GM21825 (cell line): Measurements from ENCODE around the gene FOXC2.

Experiments used
- ATAC-seq: cut with Tn5 transposase; IDR thresholded peaks from one replicate; pipeline ENCODE4 v1.9.1; 2021; ENCODE audit warnings: mild to moderate bottlenecking, moderate library complexity; ENCODE audit not compliant: unreplicated experiment

Gene FOXC2

DNA sequence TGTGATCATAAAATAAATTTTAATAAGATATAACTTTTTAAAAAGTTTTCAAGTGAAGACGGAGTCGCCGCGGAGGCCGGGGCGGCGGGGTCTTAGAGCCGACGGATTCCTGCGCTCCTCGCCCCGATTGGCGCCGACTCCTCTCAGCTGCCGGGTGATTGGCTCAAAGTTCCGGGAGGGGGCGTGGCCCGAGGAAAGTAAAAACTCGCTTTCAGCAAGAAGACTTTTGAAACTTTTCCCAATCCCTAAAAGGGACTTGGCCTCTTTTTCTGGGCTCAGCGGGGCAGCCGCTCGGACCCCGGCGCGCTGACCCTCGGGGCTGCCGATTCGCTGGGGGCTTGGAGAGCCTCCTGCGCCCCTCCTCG, at the start of gene FOXC2:
TSS of gene FOXC2 (plus strand) at position 229 of the 365 bp plus-strand sequence. CDS start 507 bp downstream, outside the sequence.
- ATAC-seq, result no peak

DNA sequence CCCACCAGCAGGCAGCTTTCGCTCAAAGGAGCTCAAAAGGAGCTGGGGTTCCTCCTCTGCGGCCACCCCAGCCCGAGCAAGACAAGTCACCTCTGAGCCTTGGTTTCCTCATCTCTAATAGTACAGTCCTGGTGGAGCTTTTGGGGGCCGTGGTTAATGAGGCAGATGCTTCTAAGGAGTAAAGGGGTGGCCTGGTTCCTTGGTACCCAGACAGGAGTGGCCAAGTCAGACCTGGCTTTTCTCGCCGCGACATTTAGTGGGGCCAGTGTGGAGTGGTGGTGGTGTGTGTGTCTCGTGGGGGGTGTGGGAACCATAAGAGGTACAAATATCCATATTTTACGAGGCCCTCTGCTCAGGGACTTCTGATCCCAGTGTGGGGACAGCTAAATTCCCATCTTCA, 49.6 kb upstream of the FOXC2 start:
- no peak for ATAC-seq

DNA sequence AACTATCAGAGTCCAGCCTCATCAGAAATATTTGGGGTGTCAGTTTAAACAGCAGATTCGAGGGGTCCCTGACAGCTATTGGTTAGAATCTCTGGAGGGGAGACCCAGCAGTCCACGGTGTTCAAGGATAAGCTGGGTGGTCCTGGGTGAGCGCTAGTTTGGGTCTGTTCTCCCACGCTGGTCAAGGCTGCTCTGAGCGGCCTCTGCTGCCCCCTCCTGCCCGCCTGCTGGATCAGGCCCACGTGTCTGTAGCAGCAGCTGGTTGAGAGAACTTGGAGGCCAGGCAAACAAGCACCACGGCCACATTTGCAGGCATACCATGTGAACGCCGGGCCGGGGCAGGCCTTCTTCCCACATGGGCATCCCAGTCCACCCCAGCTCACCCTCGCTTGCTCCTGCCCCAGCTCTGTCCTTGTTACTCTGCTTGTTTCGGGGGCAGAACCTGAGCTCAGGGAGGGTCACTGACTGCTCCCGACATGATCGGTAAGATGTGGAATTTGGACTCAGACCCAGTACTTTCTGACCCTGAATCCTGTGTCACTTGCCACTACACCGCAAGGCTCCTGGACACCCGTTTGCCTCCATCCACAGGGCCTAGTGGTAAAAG, 48.9 kb upstream of the FOXC2 start:
- no peak for ATAC-seq

GRCh38 chr16:86519007-86519648, 47.5 kb upstream of the FOXC2 start:
- no peak for ATAC-seq

DNA sequence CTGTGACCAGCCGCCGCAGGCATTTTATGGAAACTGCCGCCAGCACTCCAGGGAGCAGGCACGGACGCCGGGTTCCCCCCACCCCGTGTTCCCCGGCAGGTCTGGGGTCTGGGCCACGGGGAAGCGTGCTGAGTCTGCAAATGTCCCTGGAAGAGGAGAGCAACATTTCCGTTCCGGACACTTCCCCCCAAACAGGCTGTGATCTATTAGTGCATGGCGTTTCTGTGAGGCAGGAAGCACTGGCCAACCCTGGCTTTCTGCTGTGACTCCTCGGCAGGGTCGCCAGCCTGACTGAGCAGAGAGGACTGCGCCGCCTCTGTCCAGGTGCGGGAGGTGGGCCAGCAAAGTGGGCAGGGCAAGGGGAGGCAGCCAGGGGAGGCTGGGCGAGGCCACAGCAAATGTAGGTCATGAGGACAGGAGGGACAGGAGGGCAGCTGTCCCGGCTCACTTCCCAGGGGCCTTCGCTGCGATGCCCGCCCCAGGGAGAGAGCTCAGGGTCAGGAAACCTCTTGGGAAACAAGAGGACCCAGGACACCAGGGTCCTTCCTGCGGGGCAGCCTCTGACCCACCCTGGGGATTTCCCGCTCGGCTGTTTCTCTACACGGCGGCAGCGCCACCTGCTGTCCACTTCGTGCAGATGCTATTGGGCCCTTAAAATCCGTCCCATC, 46.8 kb upstream of the FOXC2 start:
- ATAC-seq, result no peak

- ATAC-seq, result no peak
These were observed 46.1 kb upstream of the FOXC2 start for GRCh38 chr16:86520317-86521210.

- ATAC-seq, result no peak
These were observed 45.1 kb upstream of the FOXC2 start for GRCh38 chr16:86521236-86522197.

DNA sequence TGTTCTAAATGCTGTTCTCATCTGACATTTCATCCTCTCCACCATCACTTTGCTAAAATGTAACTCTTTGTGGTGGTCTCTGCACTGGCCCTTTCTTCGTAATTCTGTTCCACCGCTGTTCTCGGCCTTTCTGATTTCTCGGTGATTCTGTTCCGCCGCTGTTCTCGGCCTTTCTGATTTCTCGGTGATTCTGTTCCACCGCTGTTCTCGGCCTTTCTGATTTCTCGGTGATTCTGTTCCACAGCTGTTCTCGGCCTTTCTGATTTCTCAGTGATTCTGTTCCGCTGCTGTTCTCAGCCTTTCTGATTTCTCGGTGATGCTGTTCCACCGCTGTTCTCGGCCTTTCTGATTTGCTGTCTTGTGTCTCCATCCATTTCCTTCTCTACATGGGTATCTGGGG, 44.0 kb upstream of the FOXC2 start:
- no peak for ATAC-seq

GRCh38 chr16:86523166-86523740, 43.4 kb upstream of the FOXC2 start:
- ATAC-seq, result no peak

DNA sequence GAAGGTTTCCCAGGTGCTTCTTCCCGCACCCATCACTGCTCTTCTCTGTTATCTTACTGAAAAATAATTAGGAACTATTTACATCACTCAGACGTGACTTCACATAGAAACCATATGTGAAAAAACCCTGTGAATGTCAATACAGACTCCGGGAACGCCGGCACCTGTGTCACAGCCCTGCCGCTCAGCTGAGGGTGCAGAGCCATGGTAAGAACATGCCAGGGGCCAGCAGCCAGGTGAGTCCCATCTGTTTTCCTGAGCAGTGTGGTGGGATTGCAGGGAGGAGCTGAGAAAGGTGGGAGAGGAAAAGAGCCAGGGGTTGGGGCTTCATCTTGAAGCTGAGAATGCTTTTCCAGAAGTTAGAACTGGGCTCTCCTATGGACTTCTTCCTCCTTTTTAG, 42.6 kb upstream of the FOXC2 start:
- ATAC-seq, result no peak

DNA sequence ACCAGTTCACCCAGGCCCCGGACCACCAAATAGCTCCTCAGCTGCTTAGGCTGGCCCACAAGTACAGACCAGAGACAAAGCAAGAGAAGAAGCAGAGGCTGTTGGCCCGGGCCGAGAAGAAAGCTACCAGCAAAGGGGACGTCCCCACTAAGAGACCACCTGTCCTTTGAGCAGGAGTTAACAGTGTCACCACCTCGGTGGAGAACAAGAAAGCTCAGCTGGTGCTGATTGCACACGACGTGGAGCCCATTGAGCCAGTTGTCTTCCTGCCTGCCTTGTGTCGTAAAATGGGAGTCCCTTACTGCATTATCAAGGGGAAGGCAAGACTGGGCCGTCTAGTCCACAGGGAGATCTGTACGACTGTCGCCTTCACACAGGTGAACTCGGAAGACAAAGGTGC, 40.9 kb upstream of the FOXC2 start:
- ATAC-seq, result no peak

DNA sequence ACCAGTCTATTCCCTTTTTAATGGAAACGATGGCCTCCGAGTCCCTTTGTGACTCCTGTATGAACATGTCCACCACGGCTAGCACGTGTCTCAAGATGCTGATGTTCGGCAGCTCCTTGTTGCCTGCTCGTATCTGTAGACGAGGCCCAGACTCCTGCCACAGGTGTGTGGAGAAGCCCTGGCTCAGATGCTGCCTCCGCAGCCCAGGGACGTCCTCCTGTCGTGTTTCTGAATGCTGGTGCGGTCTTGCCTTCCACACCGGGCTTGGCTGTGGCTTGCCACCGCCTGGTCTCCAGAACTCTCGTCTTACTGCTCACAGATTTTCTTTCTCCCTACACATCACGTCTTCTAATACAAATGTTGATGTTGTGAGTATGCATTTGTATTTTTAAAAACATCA, 39.3 kb upstream of the FOXC2 start:
- no peak for ATAC-seq

GRCh38 chr16:86528061-86528929, 38.3 kb upstream of the FOXC2 start:
- no peak for ATAC-seq

DNA sequence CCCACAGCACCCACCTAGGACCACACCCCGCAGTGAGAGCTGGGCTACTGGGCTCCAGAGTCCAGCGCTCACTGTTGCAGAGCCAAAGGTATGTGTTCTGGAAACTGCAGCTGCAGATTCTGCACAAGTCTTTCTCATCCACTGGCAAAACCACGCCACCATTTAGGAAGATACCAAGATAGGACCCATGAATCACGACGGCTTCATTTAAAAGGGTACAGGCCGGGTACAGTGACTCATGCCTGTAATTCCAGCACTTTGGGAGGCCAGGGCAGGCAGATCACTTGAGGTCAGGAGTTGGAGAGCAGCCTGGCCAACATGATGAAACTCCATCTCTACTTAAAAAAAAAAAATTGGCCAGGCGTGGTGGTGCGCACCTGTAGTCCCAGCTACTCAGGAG, 37.5 kb upstream of the FOXC2 start:
- ATAC-seq, result no peak

GRCh38 chr16:86530251-86531190, 36.1 kb upstream of the FOXC2 start:
- no peak for ATAC-seq

DNA sequence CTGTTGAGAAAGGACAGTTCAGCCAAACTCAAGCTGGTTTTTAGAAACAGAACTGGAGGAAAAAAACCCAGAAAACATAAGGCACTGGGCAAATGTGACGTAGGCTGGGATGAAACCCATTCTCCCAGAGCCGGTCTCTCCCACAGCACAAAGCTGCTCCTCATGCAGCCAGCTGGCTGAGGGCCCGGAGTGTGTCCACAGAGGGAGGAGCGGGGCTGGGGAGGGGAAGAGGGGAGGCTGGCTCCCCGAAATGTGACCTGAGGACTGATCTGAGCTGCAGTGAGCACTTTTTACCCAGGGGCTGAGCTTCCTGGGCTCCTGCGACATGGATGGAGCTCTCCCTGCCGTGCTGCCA, 35.5 kb upstream of the FOXC2 start:
- ATAC-seq, result no peak

DNA sequence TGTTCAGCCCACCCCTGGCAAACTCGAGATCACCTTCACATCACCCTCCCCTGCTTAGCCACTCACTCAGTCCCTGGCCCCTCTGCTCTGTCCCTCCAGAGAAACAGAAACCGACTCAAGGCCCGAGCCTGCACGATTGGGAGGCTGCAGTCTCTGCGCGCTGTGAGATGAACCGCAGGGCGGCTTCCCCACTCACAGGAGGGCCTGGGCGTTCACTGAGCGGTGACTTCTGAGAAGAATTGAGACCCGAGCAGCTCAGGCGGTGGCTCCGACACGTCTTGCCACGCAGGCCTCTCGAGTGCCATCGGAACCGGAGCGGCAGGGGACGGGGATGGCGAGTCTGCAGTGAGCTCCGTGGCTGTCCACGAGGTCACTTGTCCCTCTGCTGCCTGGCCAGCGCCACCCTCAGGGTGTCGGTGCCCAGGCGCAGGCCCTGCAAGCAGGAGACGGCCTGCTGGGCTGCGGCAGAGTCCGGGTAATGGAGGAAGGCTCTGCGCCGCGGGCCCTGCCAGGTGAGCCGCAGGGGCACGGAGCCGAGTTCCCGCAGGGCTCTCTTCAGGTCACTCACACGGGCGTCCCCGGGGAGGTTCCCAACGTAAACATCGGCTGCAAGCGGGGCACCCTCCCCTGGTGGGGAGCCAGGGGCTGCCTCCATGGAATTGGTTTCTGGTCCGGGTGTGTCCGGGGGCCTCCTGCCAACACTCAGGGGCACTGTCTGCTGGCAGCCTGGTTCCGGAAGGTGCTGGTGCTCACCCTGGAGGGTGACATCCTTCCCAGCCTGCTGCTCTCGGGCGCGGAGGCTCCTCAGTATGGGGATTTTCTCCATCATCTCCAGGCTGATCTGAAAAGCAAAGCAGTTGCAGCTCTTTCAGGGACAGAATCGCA, 34.7 kb upstream of the FOXC2 start:
- no peak for ATAC-seq
